ENCODE results near the gene GIT1. TPM values are rescaled to one million over a fixed set of nuclear protein-coding genes. Genes with fewer than 3 reads are reported as not detected.
A peak's percentile ranks its signal among the peaks of the same experiment; 100 is the strongest.

The GIT1 gene
- total RNA-seq, 1 donor from 2014 or later, result 53.1 TPM

- TF ChIP-seq CTCF (IDR thresholded peaks at IDR 0.05), result no peak
- intact Hi-C loops (cut with DNase I), result no loop called here
- Histone ChIP-seq H3K4me3 (peak overlapping the region; percentile 53), H3K36me3 (no peaks in the 10 kb centered on the region), H3K4me1 (peaks cover 57% of the 10 kb centered on the region), H3K27ac (no peak overlapping the region), H3K27me3 (ENCODE audit: low read depth) (peaks cover 11% of the 10 kb centered on the region), H3K9me3 (no peaks in the 10 kb centered on the region)
- no peak for ATAC-seq
- no peak for DNase-seq
Observed at GRCh38 chr17:29614349-29615047, 25.1 kb upstream of the GIT1 start.

GRCh38 chr17:29613856-29614255 lies 24.4 kb upstream of the GIT1 start:
- intact Hi-C loops (cut with DNase I), result no loop called here
- no peak for TF ChIP-seq CTCF (IDR thresholded peaks at IDR 0.05)
- Histone ChIP-seq H3K36me3 (no peaks in the 10 kb centered on the region), H3K4me1 (peaks cover 57% of the 10 kb centered on the region), H3K27ac (no peak overlapping the region), H3K27me3 (ENCODE audit: low read depth) (peaks cover 11% of the 10 kb centered on the region), H3K9me3 (no peaks in the 10 kb centered on the region), H3K4me3 (peak overlapping the region; percentile 47)
- ATAC-seq (no peak), DNase-seq (no peak)

- TF ChIP-seq CTCF (IDR thresholded peaks at IDR 0.05), result peak; percentile 93
- peak; percentile 69 to 82 for ATAC-seq
- Histone ChIP-seq H3K4me1 (peaks cover 55% of the 10 kb centered on the region), H3K27me3 (ENCODE audit: low read depth) (peaks cover 11% of the 10 kb centered on the region), H3K27ac (no peak overlapping the region), H3K36me3 (no peaks in the 10 kb centered on the region), H3K4me3 (peak overlapping the region; percentile 47), H3K9me3 (no peaks in the 10 kb centered on the region)
- intact Hi-C loops (cut with DNase I), result no loop called here
- DNase-seq, result peak; percentile 95
Observed at GRCh38 chr17:29613352-29613837, 23.9 kb upstream of the GIT1 start.

- intact Hi-C loops (cut with DNase I), result no loop called here
- no peak for TF ChIP-seq CTCF (IDR thresholded peaks at IDR 0.05)
- ATAC-seq (peak in 1 of 2 donors; percentile 0), DNase-seq (no peak)
- no peaks in the 10 kb centered on the region for H3K9me3 ChIP-seq
- H3K36me3 ChIP-seq, result no peaks in the 10 kb centered on the region
- peaks cover 47% of the 10 kb centered on the region for H3K4me1 ChIP-seq
- H3K4me3 ChIP-seq, result peak overlapping the region; percentile 47
- no peak overlapping the region for H3K27ac ChIP-seq
- peaks cover 11% of the 10 kb centered on the region for H3K27me3 ChIP-seq (ENCODE audit: low read depth)
Observed at GRCh38 chr17:29612404-29613280, 23.2 kb upstream of the GIT1 start.

GRCh38 chr17:29612094-29612403 lies 22.6 kb upstream of the GIT1 start:
- H3K36me3 ChIP-seq, result no peaks in the 10 kb centered on the region
- peaks cover 41% of the 10 kb centered on the region for H3K4me1 ChIP-seq
- H3K9me3 ChIP-seq, result no peaks in the 10 kb centered on the region
- TF ChIP-seq CTCF (IDR thresholded peaks at IDR 0.05), result no peak
- intact Hi-C loops (cut with DNase I), result no loop called here
- no peak for ATAC-seq
- peaks cover 11% of the 10 kb centered on the region for H3K27me3 ChIP-seq (ENCODE audit: low read depth)
- DNase-seq, result no peak
- H3K4me3 ChIP-seq, result no peak overlapping the region
- H3K27ac ChIP-seq, result no peak overlapping the region

Data from lower lobe of right lung (tissue), 2 donors.